Spleen (tissue), 7 donors: Measurements from ENCODE around the gene NSG1.

ENCODE experiments used
- CTCF ChIP-seq, 11 experiments: fragments of 200-600 bp in 7 of 11; fragments of 450-650 bp in 4 of 11; sonication (generic) in 4 of 11; IDR thresholded peaks in 8 of 11; conservative IDR thresholded peaks in 3 of 11; 1 replicate in 7 of 11; 2 replicates in 4 of 11; pipeline versions ENCODE4 v1.4.0 to v1.8.0; 2016 to 2021; ENCODE audit warnings: antibody characterized with exemption in 11 of 11, inconsistent platforms in 4 of 11, mild to moderate bottlenecking in 1 of 11
- POLR2A ChIP-seq, 3 donors: fragments of 450-650 bp; IDR thresholded peaks; one replicate each; pipeline ENCODE4 v1.5.1; 2017; ENCODE audit warnings: antibody characterized with exemption in 3 of 3, mild to moderate bottlenecking in 1 of 3
- donor health status: DM: no; HTN: no; CAD: no; lungs with moderate emphysema.
- donor health status: DM: no; HTN: no; CAD: no.
- donor health status: DM: no; HTN: no; CAD: no.

GRCh38 chr4:4415107-4415805 lies 28.4 kb downstream of the NSG1 start:
- TF ChIP-seq CTCF (IDR thresholded peaks at IDR 0.05 in 8 of 11, conservative IDR thresholded peaks at IDR 0.05 in 3 of 11) (no peak), POLR2A (IDR thresholded peaks at IDR 0.05) (no peak)
